ENCODE measurements around the gene IPO9.

The IPO9 gene

DNA sequence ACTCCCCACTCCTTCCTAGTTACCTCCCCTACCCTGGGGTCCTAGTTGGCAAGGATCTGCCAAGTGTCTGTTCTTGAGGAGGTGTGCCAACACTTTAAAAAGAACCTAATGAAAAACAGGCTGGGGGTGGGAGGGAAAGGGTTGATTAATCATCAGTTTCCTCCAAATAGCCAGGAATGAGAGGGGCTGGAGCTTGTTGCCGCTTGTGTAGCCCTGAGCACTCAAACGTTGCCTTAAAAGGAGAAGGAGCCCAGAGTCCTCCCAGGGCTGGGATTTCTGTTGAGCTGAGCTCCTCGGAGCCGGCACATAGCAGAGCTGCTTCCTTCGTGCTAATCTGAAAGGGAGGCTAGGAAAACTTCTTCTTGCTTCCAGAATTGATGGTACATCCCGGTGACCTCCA, 75.6 kb downstream of the IPO9 start:
- TF ChIP-seq OSR1 (CRISPR knock-in tag; IDR thresholded peaks at IDR 0.05) (0 out of 2 replicates have a peak, but pooled peaks have one; percentile 32), GLIS3 (CRISPR knock-in tag; IDR thresholded peaks at IDR 0.05) (no peak), CSDC2 (CRISPR knock-in tag; IDR thresholded peaks at IDR 0.05) (no peak), SNAI2 (CRISPR knock-in tag; IDR thresholded peaks at IDR 0.05) (no peak), RARB (CRISPR knock-in tag; IDR thresholded peaks at IDR 0.05) (0 out of 2 replicates have a peak, but pooled peaks have one; percentile 18)
- peak; percentile 96 for ATAC-seq

DNA sequence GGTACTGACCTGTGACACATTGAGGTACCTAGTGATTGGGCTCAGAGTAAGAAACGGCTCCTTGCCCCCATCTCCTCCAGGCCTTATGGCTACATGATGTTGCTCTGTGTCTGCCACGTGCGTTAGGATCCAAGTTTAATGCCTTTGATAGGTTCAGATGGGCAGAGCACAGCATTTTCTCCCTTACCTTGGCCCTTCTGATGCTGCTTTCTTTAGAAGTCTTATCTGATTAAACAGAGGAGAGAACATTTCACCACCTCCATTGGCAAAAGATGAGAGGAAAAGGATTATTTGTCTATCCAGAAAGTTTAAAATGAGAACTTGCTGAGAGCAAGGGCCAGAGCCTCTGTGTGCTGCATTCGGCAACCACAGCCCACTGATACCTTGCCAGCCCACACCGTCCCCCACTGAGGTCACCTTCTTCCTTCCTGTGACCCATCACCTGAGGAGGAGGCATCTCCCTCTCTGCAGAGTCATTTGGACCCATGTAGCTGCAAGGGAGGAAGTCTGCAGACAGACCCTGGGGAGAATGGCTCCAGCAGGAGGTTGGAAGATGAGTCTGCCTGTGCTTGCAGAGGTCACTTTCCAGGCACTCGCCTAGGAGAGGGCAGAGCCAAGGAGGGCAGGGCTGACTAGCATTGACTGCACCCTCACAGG, 76.4 kb downstream of the IPO9 start:
- no peak for TF ChIP-seq CSDC2 (CRISPR knock-in tag; IDR thresholded peaks at IDR 0.05)
- no peak for TF ChIP-seq TCF4 (CRISPR knock-in tag; IDR thresholded peaks at IDR 0.05; ENCODE audit: borderline replicate concordance)
- ATAC-seq: no peak

DNA sequence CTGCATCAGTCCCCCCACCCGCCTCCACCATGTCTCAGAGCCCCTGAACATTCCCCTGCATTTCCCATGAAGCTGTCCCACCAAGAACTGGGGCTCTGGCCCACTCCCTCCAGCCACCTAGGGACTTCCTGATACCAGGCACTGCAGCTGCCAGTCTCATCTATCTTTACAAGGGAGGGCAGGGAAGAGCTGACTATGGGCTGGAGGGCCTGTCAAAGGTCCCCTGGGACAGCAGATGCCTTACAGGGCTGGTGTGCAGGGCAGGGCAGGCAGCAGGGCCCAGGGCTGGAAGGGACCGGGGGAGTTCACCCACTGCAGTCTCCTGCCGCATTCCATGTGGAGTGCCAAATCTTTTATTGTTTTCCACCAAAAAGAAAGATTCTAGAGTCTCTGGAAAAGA, 77.4 kb downstream of the IPO9 start:
- ATAC-seq: no peak
- TF ChIP-seq TCF4 (CRISPR knock-in tag; IDR thresholded peaks at IDR 0.05; ENCODE audit: borderline replicate concordance) (no peak), BACH2 (CRISPR knock-in tag; IDR thresholded peaks at IDR 0.05; ENCODE audit: borderline replicate concordance) (no peak), TSHZ2 (CRISPR knock-in tag; IDR thresholded peaks at IDR 0.05) (no peak), ISL1 (CRISPR knock-in tag; IDR thresholded peaks at IDR 0.05) (no peak), ZFP30 (CRISPR knock-in tag; IDR thresholded peaks at IDR 0.05) (no peak), RARB (CRISPR knock-in tag; IDR thresholded peaks at IDR 0.05) (no peak), CREB5 (CRISPR knock-in tag; IDR thresholded peaks at IDR 0.05; ENCODE audit: low read depth) (no peak), ARNTL (CRISPR knock-in tag; IDR thresholded peaks at IDR 0.05; ENCODE audit: borderline replicate concordance, low read depth) (no peak), OSR1 (CRISPR knock-in tag; IDR thresholded peaks at IDR 0.05) (no peak)
- TF ChIP-seq, protein P1, sequence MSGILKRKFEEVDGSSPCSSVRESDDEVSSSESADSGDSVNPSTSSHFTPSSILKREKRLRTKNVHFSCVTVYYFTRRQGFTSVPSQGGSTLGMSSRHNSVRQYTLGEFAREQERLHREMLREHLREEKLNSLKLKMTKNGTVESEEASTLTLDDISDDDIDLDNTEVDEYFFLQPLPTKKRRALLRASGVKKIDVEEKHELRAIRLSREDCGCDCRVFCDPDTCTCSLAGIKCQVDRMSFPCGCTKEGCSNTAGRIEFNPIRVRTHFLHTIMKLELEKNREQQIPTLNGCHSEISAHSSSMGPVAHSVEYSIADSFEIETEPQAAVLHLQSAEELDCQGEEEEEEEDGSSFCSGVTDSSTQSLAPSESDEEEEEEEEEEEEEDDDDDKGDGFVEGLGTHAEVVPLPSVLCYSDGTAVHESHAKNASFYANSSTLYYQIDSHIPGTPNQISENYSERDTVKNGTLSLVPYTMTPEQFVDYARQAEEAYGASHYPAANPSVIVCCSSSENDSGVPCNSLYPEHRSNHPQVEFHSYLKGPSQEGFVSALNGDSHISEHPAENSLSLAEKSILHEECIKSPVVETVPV (CRISPR knock-in tag; IDR thresholded peaks at IDR 0.05): no peak
- TF ChIP-seq, protein P2, sequence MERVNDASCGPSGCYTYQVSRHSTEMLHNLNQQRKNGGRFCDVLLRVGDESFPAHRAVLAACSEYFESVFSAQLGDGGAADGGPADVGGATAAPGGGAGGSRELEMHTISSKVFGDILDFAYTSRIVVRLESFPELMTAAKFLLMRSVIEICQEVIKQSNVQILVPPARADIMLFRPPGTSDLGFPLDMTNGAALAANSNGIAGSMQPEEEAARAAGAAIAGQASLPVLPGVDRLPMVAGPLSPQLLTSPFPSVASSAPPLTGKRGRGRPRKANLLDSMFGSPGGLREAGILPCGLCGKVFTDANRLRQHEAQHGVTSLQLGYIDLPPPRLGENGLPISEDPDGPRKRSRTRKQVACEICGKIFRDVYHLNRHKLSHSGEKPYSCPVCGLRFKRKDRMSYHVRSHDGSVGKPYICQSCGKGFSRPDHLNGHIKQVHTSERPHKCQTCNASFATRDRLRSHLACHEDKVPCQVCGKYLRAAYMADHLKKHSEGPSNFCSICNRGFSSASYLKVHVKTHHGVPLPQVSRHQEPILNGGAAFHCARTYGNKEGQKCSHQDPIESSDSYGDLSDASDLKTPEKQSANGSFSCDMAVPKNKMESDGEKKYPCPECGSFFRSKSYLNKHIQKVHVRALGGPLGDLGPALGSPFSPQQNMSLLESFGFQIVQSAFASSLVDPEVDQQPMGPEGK (CRISPR knock-in tag; IDR thresholded peaks at IDR 0.05; ENCODE audit: borderline replicate concordance): no peak

- no peak for ATAC-seq
- TF ChIP-seq, protein P1 (CRISPR knock-in tag; IDR thresholded peaks at IDR 0.05): no peak
- TF ChIP-seq ZFP30 (CRISPR knock-in tag; IDR thresholded peaks at IDR 0.05): no peak
- no peak for TF ChIP-seq CSDC2 (CRISPR knock-in tag; IDR thresholded peaks at IDR 0.05)
Measured at GRCh38 chr1:201907621-201908020, 78.7 kb downstream of the IPO9 start.

DNA sequence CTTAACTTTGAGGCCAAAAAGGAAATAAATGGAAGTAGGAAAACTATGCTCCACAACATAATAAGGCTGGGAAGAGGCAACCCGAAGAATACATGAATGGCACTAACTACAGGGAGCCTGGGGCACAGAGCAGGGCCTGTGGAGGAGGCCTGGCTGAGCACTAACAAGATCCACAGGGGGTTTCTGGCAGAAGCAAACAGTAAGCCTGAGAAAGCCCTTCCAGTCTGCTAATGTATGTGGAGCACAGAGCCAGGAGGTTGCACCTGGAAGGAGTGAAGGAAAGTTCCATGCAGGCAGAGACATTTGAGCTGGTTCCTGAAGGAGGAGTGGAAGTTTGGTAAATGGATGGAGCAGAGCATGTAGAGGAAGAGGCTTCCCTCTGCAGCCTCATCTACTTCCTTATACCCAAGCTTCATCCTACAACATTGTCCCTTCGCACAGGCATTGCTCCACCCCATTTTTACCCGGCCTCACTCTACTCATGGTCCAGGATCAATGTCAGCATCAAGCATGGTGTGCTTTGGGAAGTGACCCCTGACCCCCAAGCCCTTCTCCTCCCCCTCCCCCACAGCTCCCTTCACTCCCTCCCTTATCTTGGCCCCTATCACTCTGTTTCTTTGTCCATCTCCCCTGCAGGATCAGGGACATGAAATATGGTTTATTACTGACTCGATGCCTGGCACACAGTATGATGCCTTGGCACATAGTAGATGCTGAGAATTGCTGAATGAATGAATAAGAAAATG, 83.0 kb downstream of the IPO9 start:
- TF ChIP-seq PPARA (CRISPR knock-in tag; IDR thresholded peaks at IDR 0.05; ENCODE audit: borderline replicate concordance) (no peak), TOX (CRISPR knock-in tag; IDR thresholded peaks at IDR 0.05; ENCODE audit: borderline replicate concordance) (no peak), ZNF565 (CRISPR knock-in tag; conservative IDR thresholded peaks at IDR 0.05; ENCODE audit: low read depth) (no peak), ZFP3 (CRISPR knock-in tag; IDR thresholded peaks at IDR 0.05) (no peak), ARNTL (CRISPR knock-in tag; IDR thresholded peaks at IDR 0.05; ENCODE audit: borderline replicate concordance, low read depth) (no peak), ZFP30 (CRISPR knock-in tag; IDR thresholded peaks at IDR 0.05) (no peak), POU6F1 (CRISPR knock-in tag; IDR thresholded peaks at IDR 0.05; ENCODE audit: borderline replicate concordance, low read depth) (no peak), CREB5 (CRISPR knock-in tag; IDR thresholded peaks at IDR 0.05; ENCODE audit: low read depth) (no peak), ISL1 (CRISPR knock-in tag; IDR thresholded peaks at IDR 0.05) (no peak), RARB (CRISPR knock-in tag; IDR thresholded peaks at IDR 0.05) (no peak), TCF4 (CRISPR knock-in tag; IDR thresholded peaks at IDR 0.05; ENCODE audit: borderline replicate concordance) (no peak), OSR1 (CRISPR knock-in tag; IDR thresholded peaks at IDR 0.05) (no peak)
- no peak for ATAC-seq
